ENCODE data around the gene SCEL. TPM values are rescaled to one million over a fixed set of nuclear protein-coding genes. Genes with fewer than 3 reads are reported as not detected.

SCEL gene
- total RNA-seq, 1 donor from 2014 or later, result not detected

- Mint-ChIP-seq H3K27me3 (ENCODE audit: unreplicated experiment) (peaks cover 5% of the 10 kb centered on the region), H3K9me3 (ENCODE audit: unreplicated experiment) (no peaks in the 10 kb centered on the region), H3K4me1 (ENCODE audit: unreplicated experiment) (no peaks in the 10 kb centered on the region), H3K27ac (ENCODE audit: unreplicated experiment) (no peak overlapping the region), H3K4me3 (ENCODE audit: unreplicated experiment) (no peak overlapping the region), H3K36me3 (ENCODE audit: unreplicated experiment) (no peaks in the 10 kb centered on the region)
- DNase-seq (ENCODE audit: extremely low spot score, unreplicated experiment), result no peak
- TF ChIP-seq CTCF (IDR thresholded peaks at IDR 0.05), result no peak
Observed at GRCh38 chr13:77616027-77616426, 80.5 kb downstream of the SCEL start.

GRCh38 chr13:77619655-77620054 is 84.1 kb downstream of the SCEL start:
- Mint-ChIP-seq H3K4me1 (ENCODE audit: unreplicated experiment) (no peaks in the 10 kb centered on the region), H3K27me3 (ENCODE audit: unreplicated experiment) (peaks cover 3% of the 10 kb centered on the region), H3K4me3 (ENCODE audit: unreplicated experiment) (no peak overlapping the region), H3K36me3 (ENCODE audit: unreplicated experiment) (no peaks in the 10 kb centered on the region), H3K27ac (ENCODE audit: unreplicated experiment) (no peak overlapping the region), H3K9me3 (ENCODE audit: unreplicated experiment) (no peaks in the 10 kb centered on the region)
- DNase-seq (ENCODE audit: extremely low spot score, unreplicated experiment), result no peak
- no peak for TF ChIP-seq CTCF (IDR thresholded peaks at IDR 0.05)

GRCh38 chr13:77620138-77620537 is 84.6 kb downstream of the SCEL start:
- no peaks in the 10 kb centered on the region for H3K36me3 Mint-ChIP-seq (ENCODE audit: unreplicated experiment)
- no peak for DNase-seq (ENCODE audit: extremely low spot score, unreplicated experiment)
- H3K4me1 Mint-ChIP-seq (ENCODE audit: unreplicated experiment), result no peaks in the 10 kb centered on the region
- H3K9me3 Mint-ChIP-seq (ENCODE audit: unreplicated experiment), result no peaks in the 10 kb centered on the region
- peaks cover 3% of the 10 kb centered on the region for H3K27me3 Mint-ChIP-seq (ENCODE audit: unreplicated experiment)
- TF ChIP-seq CTCF (IDR thresholded peaks at IDR 0.05), result no peak
- no peak overlapping the region for H3K4me3 Mint-ChIP-seq (ENCODE audit: unreplicated experiment)
- H3K27ac Mint-ChIP-seq (ENCODE audit: unreplicated experiment), result no peak overlapping the region

DNA sequence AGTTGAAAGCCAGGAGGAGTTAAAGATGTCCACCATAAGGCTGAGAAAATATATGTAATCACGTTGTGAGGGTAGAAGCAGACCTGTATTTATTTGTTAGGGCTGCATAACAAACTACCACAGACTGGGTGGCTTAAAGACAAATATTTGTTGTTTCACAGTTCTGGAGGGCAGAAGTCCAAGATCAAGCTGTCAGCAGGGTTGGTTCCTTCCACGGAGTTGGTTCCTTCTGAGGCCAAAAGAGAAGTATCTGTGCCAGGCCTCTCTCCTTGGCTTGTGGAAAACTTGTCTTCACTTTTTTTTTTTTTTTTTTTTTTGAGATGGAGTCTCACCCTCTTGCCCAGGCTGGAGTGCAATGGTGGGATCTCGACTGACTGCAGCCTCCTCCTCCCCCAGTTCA is 88.3 kb downstream of the SCEL start:
- Mint-ChIP-seq H3K4me1 (ENCODE audit: unreplicated experiment) (no peaks in the 10 kb centered on the region), H3K4me3 (ENCODE audit: unreplicated experiment) (no peak overlapping the region), H3K27me3 (ENCODE audit: unreplicated experiment) (no peaks in the 10 kb centered on the region), H3K36me3 (ENCODE audit: unreplicated experiment) (no peaks in the 10 kb centered on the region), H3K27ac (ENCODE audit: unreplicated experiment) (no peak overlapping the region), H3K9me3 (ENCODE audit: unreplicated experiment) (no peaks in the 10 kb centered on the region)
- DNase-seq (ENCODE audit: extremely low spot score, unreplicated experiment), result no peak
- no peak for TF ChIP-seq CTCF (IDR thresholded peaks at IDR 0.05)

GRCh38 chr13:77628170-77628569 is 92.7 kb downstream of the SCEL start:
- H3K27me3 Mint-ChIP-seq (ENCODE audit: unreplicated experiment), result no peaks in the 10 kb centered on the region
- H3K27ac Mint-ChIP-seq (ENCODE audit: unreplicated experiment), result no peak overlapping the region
- no peak overlapping the region for H3K4me3 Mint-ChIP-seq (ENCODE audit: unreplicated experiment)

More at GRCh38 chr13:77628170-77628569, 92.7 kb downstream of the SCEL start:
- TF ChIP-seq CTCF (IDR thresholded peaks at IDR 0.05), result no peak
- H3K36me3 Mint-ChIP-seq (ENCODE audit: unreplicated experiment), result no peaks in the 10 kb centered on the region
- no peak for DNase-seq (ENCODE audit: extremely low spot score, unreplicated experiment)
- H3K9me3 Mint-ChIP-seq (ENCODE audit: unreplicated experiment), result no peaks in the 10 kb centered on the region
- H3K4me1 Mint-ChIP-seq (ENCODE audit: unreplicated experiment), result no peaks in the 10 kb centered on the region
